Nephron (organoid): Measurements from ENCODE around the gene GLO1.

Experiments used
- H3K27ac Mint-ChIP-seq, 3 experiments: 2 replicates each; pipeline ENCODE4 v1.8.0; 2020; ENCODE audit warnings: mixed read lengths in 3 of 3, mild to moderate bottlenecking in 2 of 3, moderate library complexity in 1 of 3
- H3K27me3 Mint-ChIP-seq: 2 replicates; pipeline ENCODE4 v1.8.0; 2021; ENCODE audit warnings: low read depth, mild to moderate bottlenecking, moderate library complexity, mixed read lengths
- H3K36me3 Mint-ChIP-seq: 2 replicates; pipeline ENCODE4 v1.8.0; 2020; ENCODE audit warnings: low read depth, mixed read lengths
- H3K4me1 Mint-ChIP-seq: 2 replicates; pipeline ENCODE4 v1.8.0; 2020; ENCODE audit warnings: mixed read lengths
- H3K4me3 Mint-ChIP-seq, 3 experiments: 2 replicates each; pipeline ENCODE4 v1.8.0; 2020; ENCODE audit warnings: mild to moderate bottlenecking in 3 of 3, mixed read lengths in 3 of 3, moderate library complexity in 2 of 3
- H3K9me3 Mint-ChIP-seq: 2 replicates; pipeline ENCODE4 v1.8.0; 2020; ENCODE audit warnings: mixed read lengths
- CTCF ChIP-seq, 3 experiments: fragments of 200-600 bp; sonication (generic); IDR thresholded peaks; one replicate each; pipeline ENCODE4 v1.5.0; 2021; ENCODE audit warnings: antibody characterized with exemption in 3 of 3; ENCODE audit not compliant: unreplicated experiment in 3 of 3

Gene GLO1

DNA sequence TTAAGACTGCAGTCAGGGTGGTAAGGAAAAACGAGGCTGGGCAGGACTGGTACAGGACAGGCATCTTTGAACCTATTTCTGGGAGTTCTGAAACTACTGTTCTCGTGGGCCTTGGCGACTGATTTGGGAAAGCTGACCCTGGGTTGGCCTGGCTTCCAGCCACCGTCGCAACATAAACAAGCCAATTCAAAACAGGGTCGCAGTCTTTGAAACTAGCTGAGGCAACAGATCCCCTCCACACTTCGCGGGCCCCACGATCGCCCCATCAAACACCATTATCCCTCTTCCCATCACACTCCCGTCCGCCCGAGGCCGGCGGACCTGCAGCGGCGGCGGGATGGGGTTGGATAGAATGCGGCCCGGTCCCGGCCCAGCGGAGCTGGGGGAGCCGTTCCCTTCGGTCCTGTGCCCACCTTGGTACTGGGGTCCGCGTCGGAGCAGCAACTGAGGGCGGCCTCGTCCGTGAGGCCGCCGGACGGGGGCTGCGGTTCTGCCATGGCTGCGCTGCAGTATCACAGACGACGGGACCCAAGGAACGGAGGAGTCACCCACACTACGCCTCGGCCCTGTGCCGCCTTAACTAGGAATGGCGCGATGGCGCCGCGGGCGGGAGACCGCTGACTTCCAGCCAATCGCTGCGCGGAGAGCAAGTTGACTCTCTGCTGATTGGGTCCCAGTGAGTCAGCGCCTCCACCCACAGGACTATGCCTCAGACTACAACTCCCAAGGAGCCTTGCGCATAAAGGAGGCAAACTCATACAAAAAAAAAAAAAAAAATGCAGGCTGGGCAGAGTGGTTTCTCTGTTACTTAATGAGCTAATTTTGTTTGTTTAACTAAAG is at the start of gene GLO1:
GLO1 (minus strand) TSS at position 588 of the 840 bp plus-strand sequence; CDS start at position 497, 91 bp downstream.
- H3K4me3 Mint-ChIP-seq: peak within 1 kb of the TSS; percentile 94 to 97 (median 95)

DNA sequence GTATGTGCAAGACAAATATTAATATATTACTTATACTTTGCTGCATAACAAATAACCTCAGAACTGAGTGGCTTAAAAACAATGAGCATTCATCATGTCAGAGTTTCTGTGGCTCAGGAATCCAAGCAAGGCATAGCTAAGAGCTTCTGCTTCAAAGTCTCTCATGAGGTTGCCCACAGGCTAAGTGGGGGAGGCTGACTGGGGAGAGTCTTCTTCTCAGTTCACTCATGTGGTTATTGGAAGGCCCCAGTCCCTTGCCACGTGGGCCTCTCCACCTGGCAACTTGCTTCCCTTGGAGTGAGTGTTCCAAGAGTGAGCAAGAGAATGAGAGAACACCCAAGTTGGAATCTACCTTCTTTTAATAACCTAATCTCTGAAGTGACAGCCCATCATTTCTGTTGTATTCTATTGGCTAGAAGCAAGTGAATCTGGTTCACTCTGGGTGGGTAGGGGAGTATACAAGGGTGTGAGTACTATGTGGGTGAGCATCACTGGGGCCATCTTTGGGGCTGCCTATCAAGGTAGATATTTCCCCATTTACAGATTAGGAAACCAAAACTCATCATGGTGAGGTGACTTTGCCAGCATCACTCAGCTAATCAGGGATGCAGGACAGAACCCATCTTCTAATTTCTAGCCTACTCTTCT is 48.1 kb upstream of the GLO1 start:
- Mint-ChIP-seq H3K27me3 (no peaks in the 10 kb centered on the region), H3K36me3 (no peaks in the 10 kb centered on the region), H3K9me3 (no peaks in the 10 kb centered on the region), H3K4me3 (no peak overlapping the region), H3K27ac (no peak overlapping the region), H3K4me1 (no peaks in the 10 kb centered on the region)
- no peak for TF ChIP-seq CTCF (IDR thresholded peaks at IDR 0.05; ENCODE audit: unreplicated experiment in 3 of 3)

More for the DNA sequence above, at the start of gene GLO1:
- TF ChIP-seq CTCF (IDR thresholded peaks at IDR 0.05; ENCODE audit: unreplicated experiment in 3 of 3): no peak
- Mint-ChIP-seq H3K4me1 (peaks cover 23% of the 10 kb centered on the region), H3K27me3 (no peaks in the 10 kb centered on the region), H3K9me3 (peaks cover 35% of the 10 kb centered on the region), H3K27ac (peak within 1 kb of the TSS; percentile 95 to 96 (median 96)), H3K36me3 (peaks cover 48% of the 10 kb centered on the region)

DNA sequence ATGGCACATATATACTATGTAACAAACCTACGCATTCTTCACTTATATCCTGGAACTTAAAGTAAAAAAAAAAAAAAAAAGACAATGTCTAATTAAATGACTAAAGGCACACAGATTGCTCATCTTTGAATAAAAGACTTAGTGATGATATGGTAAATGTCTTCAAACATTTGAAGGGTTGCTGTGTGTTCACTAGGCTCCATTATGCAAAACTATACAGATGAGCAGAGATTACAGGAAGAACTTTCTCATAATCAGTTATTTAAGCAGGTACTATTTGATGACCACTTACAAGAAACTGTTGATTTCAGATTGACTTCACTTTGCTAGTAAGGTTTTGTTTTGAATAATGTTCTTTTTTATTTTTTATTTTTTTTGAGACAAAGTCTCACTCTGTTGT is 46.5 kb upstream of the GLO1 start:
- no peak overlapping the region for H3K27ac Mint-ChIP-seq
- no peaks in the 10 kb centered on the region for H3K36me3 Mint-ChIP-seq
- H3K27me3 Mint-ChIP-seq: no peaks in the 10 kb centered on the region
- no peaks in the 10 kb centered on the region for H3K9me3 Mint-ChIP-seq
- TF ChIP-seq CTCF (IDR thresholded peaks at IDR 0.05; ENCODE audit: unreplicated experiment in 3 of 3): no peak
- H3K4me3 Mint-ChIP-seq: no peak overlapping the region
- no peaks in the 10 kb centered on the region for H3K4me1 Mint-ChIP-seq

- Mint-ChIP-seq H3K4me1 (peaks cover 9% of the 10 kb centered on the region), H3K4me3 (no peak overlapping the region), H3K27me3 (peaks cover 4% of the 10 kb centered on the region), H3K36me3 (no peaks in the 10 kb centered on the region), H3K27ac (no peak overlapping the region), H3K9me3 (peaks cover 6% of the 10 kb centered on the region)
- peak; percentile 26 to 46 (median 43) for TF ChIP-seq CTCF (IDR thresholded peaks at IDR 0.05; ENCODE audit: unreplicated experiment in 3 of 3)
Measured at GRCh38 chr6:38739532-38739931, 36.6 kb upstream of the GLO1 start.

DNA sequence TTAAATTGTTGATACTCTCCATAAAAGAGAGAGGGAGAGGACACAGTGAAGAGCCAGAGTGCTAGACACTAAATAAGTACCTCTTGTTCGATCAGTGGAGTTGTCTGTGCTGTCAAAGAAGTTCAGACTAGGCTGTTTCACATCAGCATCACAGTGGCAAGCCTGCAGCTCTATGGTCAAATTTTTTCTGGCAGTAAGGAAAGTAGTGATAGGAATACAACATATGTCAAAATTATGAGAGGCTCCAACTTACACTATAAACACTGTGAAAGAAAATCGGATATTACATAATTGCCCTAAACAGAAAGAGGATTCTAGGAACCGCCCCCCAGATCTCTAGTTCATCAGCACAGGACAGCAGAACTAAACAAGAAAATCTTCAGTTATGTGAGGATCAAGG is 35.3 kb upstream of the GLO1 start:
- Mint-ChIP-seq H3K27me3 (peaks cover 4% of the 10 kb centered on the region), H3K36me3 (no peaks in the 10 kb centered on the region), H3K9me3 (peaks cover 8% of the 10 kb centered on the region), H3K4me3 (no peak overlapping the region), H3K4me1 (peaks cover 9% of the 10 kb centered on the region), H3K27ac (no peak overlapping the region)
- no peak for TF ChIP-seq CTCF (IDR thresholded peaks at IDR 0.05; ENCODE audit: unreplicated experiment in 3 of 3)
